ENCODE data around the gene TECPR2. TPM values are rescaled to one million over a fixed set of nuclear protein-coding genes. Genes with fewer than 3 reads are reported as not detected.
A peak's percentile ranks its signal among the peaks of the same experiment; 100 is the strongest.

TECPR2 gene
- total RNA-seq, 1 experiment from 2014 or later: 5.0 TPM

- no peak for DNase-seq (ENCODE audit: low read depth)
Observed at GRCh38 chr14:102426796-102427195, 64.1 kb downstream of the TECPR2 start.

GRCh38 chr14:102427642-102428041 lies 64.9 kb downstream of the TECPR2 start:
- DNase-seq (ENCODE audit: low read depth): no peak

DNA sequence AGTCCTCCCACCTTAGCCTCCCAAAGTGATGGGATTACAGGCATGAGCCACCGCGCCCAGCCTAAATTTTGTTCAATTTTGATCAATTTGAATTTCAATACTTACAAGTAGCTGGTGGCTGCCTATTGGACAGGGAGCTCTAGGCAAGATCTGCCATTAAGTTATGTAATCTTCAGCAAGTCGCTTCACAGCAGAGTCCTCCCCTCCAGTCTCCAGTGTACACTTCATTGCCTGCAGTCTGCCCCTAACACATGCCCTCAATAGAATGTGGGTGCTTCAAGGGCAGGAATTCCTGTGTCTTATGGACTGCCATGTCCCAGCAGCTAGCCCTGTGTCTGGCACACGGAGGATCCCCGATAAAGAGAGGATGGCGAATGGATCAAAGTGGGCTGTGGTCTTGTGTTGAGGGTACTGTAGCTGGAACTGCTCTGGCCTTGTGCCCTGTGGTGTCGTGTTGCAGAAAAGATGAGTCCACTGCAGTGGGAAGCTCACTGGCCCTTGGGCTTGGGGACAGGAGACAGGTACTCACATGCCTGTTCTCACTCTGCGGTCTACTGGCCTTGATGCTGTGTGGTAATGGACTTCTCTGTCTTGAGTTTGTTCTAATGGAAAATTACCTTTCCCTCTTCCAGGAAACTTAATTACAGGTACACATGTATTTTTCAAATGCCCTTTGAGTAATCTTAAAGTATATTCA lies 67.6 kb downstream of the TECPR2 start:
- DNase-seq (ENCODE audit: low read depth): no peak

- DNase-seq (ENCODE audit: low read depth): no peak
Observed at GRCh38 chr14:102431751-102432150, 69.0 kb downstream of the TECPR2 start.

- DNase-seq (ENCODE audit: low read depth): no peak
Observed at GRCh38 chr14:102434647-102435175, 72.0 kb downstream of the TECPR2 start.

GRCh38 chr14:102437997-102438915 lies 75.5 kb downstream of the TECPR2 start:
- peak; percentile 71 for DNase-seq (ENCODE audit: low read depth)

DNA sequence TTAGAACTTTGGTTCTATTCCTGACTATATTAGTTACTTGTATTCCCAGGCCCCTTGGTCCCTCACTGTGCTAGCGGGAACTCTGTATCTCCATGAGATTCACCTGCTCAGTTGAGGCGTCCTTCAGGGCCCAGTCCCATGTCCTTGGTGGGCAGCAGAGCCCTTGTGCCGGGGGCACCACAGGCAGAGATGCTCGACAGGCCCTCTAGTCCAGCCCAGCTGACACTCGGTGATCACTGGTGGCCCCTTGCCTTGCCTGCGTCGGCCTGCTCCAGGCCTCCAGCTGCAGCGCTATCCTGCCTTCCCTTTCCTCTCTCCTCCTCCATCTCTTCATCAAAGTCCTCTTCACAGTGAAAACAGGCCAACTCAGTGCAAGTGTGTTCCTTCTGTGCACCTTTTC lies 76.8 kb downstream of the TECPR2 start:
- no peak for DNase-seq (ENCODE audit: low read depth)

GRCh38 chr14:102440392-102440791 lies 77.7 kb downstream of the TECPR2 start:
- DNase-seq (ENCODE audit: low read depth): no peak

GRCh38 chr14:102442241-102443211 lies 79.8 kb downstream of the TECPR2 start:
- DNase-seq (ENCODE audit: low read depth): no peak

DNA sequence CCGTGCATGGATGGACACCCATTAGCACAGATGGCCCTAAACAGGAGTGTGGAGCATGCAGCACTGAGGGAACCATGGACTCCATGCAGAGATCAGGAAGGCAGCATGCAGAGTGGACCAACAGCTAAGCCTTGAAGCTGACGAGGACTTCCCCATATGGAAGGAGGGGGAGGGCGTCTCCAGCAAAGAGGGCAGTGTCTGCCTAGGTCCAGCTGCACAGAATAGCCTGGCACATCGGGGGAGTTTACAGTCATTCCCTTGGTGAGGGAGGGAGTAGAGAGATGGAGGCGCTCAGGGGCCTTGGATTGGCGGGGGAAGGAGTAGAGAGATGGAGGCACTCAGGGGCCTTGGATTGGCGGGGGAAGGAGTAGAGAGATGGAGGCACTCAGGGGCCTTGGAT lies 82.3 kb downstream of the TECPR2 start:
- no peak for DNase-seq (ENCODE audit: low read depth)

- no peak for DNase-seq (ENCODE audit: low read depth)
Observed at GRCh38 chr14:102445641-102446040, 82.9 kb downstream of the TECPR2 start.

GRCh38 chr14:102450206-102451063 lies 87.7 kb downstream of the TECPR2 start:
- DNase-seq (ENCODE audit: low read depth): no peak

GRCh38 chr14:102451064-102451352 lies 88.3 kb downstream of the TECPR2 start:
- DNase-seq (ENCODE audit: low read depth): no peak

GRCh38 chr14:102452302-102452701 lies 89.6 kb downstream of the TECPR2 start:
- no peak for DNase-seq (ENCODE audit: low read depth)

- DNase-seq (ENCODE audit: low read depth): no peak
Observed at GRCh38 chr14:102454711-102455110, 92.0 kb downstream of the TECPR2 start.

GRCh38 chr14:102457509-102457908 lies 94.8 kb downstream of the TECPR2 start:
- DNase-seq (ENCODE audit: low read depth): no peak

- DNase-seq (ENCODE audit: low read depth): no peak
Observed at GRCh38 chr14:102461490-102462338, 99.0 kb downstream of the TECPR2 start.

GRCh38 chr14:102462391-102462790 lies 99.7 kb downstream of the TECPR2 start:
- no peak for DNase-seq (ENCODE audit: low read depth)

DNA sequence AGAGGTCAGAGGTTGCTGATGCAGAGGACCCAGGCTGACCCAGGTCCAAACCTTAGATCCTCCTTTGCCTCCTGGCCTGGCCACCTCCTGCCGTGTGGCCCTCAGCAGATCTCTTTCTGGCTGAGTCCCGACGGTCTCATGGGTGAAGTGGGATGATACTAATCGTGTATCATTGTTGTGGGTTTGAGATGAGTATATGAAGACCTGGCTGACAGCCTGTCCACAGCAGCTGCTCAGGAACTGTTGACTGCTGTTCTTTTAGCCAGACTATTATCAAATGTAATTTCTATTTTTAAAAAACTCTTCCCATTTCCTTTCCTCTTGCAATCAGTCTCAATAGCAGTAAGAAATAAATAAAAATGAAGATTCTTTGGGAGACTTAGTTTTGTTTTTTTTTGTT lies 101.3 kb downstream of the TECPR2 start:
- no peak for DNase-seq (ENCODE audit: low read depth)

GRCh38 chr14:102464846-102465341 lies 102.2 kb downstream of the TECPR2 start:
- no peak for DNase-seq (ENCODE audit: low read depth)

Data from RPMI7951 (cell line).